GM12878 (cell line): ENCODE measurements around the gene CCDC71. TPM values are rescaled to one million over a fixed set of nuclear protein-coding genes. Genes with fewer than 3 reads are reported as not detected.

Experiments used
- ATAC-seq: fragments of 200-7000 bp; cut with Tn5 transposase; 3 replicates; pipeline ENCODE4 v1.9.1; 2020; ENCODE audit warnings: mild to moderate bottlenecking, moderate library complexity
- BruUV-seq: library from RNA; stranded (reverse); fragments of 400-500 nt; replicated peaks from 2 replicates; lab custom pipeline; 2021; lab: Mats Ljungman, UMichigan
- CTCF ChIA-PET: fragments of 300-600 bp; sonication (Branson Sonifier 250); formaldehyde crosslinking; extraction: SDS; loops from one replicate; lab custom pipeline; 2021; ENCODE audit warnings: inconsistent platforms; lab: Yijun Ruan, JAX
- POLR2A ChIA-PET: fragments of 350-600 bp; formaldehyde crosslinking; extraction: SDS; loops from one replicate; lab custom pipeline; 2021; ENCODE audit warnings: inconsistent platforms; lab: Charles Lee
- RAD21 ChIA-PET: fragments of 300-600 bp; sonication (Branson Sonifier 250); formaldehyde crosslinking; loops from one replicate; lab custom pipeline; 2023; ENCODE audit warnings: antibody characterized with exemption; ENCODE audit not compliant: unreplicated experiment; lab: Charles Lee
- SMC1A ChIA-PET: fragments of 300-600 bp; sonication (Branson Sonifier 250); formaldehyde crosslinking; loops from one replicate; lab custom pipeline; 2023; ENCODE audit not compliant: unreplicated experiment, uncharacterized antibody; lab: Charles Lee
- DNase-seq: peaks from one replicate; pipeline ENCODE4 v3.0.0-alpha.2; 2011; ENCODE audit warnings: low read depth, low spot score
- FAIRE-seq: peaks from 3 replicates; lab custom pipeline; 2011; peaks lifted over from hg19 to GRCh38; lab: Jason Lieb, UNC
- H2AFZ ChIP-seq: 2 replicates; pipeline ENCODE4 v1.6.0; 2011; ENCODE audit warnings: low read depth, low read length, control low read depth; ENCODE audit not compliant: control insufficient read depth
- H3K27ac ChIP-seq: 2 replicates; pipeline ENCODE4 v1.5.1; 2011; ENCODE audit warnings: control low read depth; ENCODE audit not compliant: control insufficient read depth, insufficient read depth
- H3K27me3 ChIP-seq, 2 experiments: replicated peaks in 1 of 2; 2 replicates each; pipeline versions ENCODE4 v1.6.0 to v1.6.1; 2011; ENCODE audit warnings: low read length in 1 of 2; ENCODE audit not compliant: control insufficient read depth in 2 of 2, insufficient read depth in 2 of 2
- H3K36me3 ChIP-seq, 2 experiments: 2 replicates each; pipeline ENCODE4 v1.5.1; 2011; ENCODE audit warnings: low read length in 1 of 2; ENCODE audit not compliant: control insufficient read depth in 2 of 2, insufficient read depth in 2 of 2
- H3K4me1 ChIP-seq: 2 replicates; pipeline ENCODE4 v1.6.1; 2011; ENCODE audit warnings: mild to moderate bottlenecking, low read length, moderate library complexity, mixed read lengths; ENCODE audit not compliant: control insufficient read depth, insufficient read depth
- H3K4me2 ChIP-seq: 2 replicates; pipeline ENCODE4 v1.6.0; 2011; ENCODE audit warnings: control low read depth; ENCODE audit not compliant: control insufficient read depth, insufficient read depth
- H3K4me3 ChIP-seq: fragments of 200-600 bp; sonication (generic); 2 replicates; pipeline ENCODE4 v1.5.1; 2016
- H3K79me2 ChIP-seq: 2 replicates; pipeline ENCODE4 v1.6.0; 2011; ENCODE audit warnings: low read length; ENCODE audit not compliant: control insufficient read depth, insufficient read depth
- H3K9ac ChIP-seq: 2 replicates; pipeline ENCODE4 v1.8.0; 2011; ENCODE audit warnings: low read length, control low read depth, mixed read lengths; ENCODE audit not compliant: control insufficient read depth, insufficient read depth
- H3K9me3 ChIP-seq: replicated peaks from 3 replicates; pipeline ENCODE4 v1.5.1; 2011; ENCODE audit warnings: mild to moderate bottlenecking, low read length; ENCODE audit not compliant: control insufficient read depth, insufficient read depth
- H4K20me1 ChIP-seq: 2 replicates; pipeline ENCODE4 v1.6.0; 2011; ENCODE audit not compliant: control insufficient read depth, insufficient read depth
- ATF7 ChIP-seq: fragments of 450-650 bp; IDR thresholded peaks from 2 replicates; pipeline ENCODE4 v1.6.1; 2016; ENCODE audit warnings: low read depth, mild to moderate bottlenecking
- CEBPZ ChIP-seq: fragments of 150-350 bp; IDR thresholded peaks from 2 replicates; pipeline ENCODE4 v1.6.1; 2016; ENCODE audit warnings: low read depth, low read length
- CREB1 ChIP-seq: IDR thresholded peaks from 2 replicates; pipeline ENCODE4 v1.6.1; 2012; ENCODE audit warnings: low read depth, mild to moderate bottlenecking, inconsistent platforms
- LARP7 ChIP-seq: fragments of 450-650 bp; IDR thresholded peaks from 2 replicates; pipeline ENCODE4 v1.6.1; 2017; ENCODE audit warnings: mild to moderate bottlenecking
- MEF2B ChIP-seq: fragments of 450-650 bp; IDR thresholded peaks from 2 replicates; pipeline ENCODE4 v1.6.1; 2018; ENCODE audit warnings: mild to moderate bottlenecking, moderate library complexity; ENCODE audit not compliant: partially characterized antibody, poor library complexity, severe bottlenecking
- NFXL1 ChIP-seq: fragments of 450-650 bp; IDR thresholded peaks from 2 replicates; pipeline ENCODE4 v1.6.1; 2017; ENCODE audit warnings: antibody characterized with exemption, mild to moderate bottlenecking, borderline replicate concordance
- NR2F1 ChIP-seq: fragments of 450-650 bp; conservative IDR thresholded peaks from 2 replicates; pipeline ENCODE4 v1.6.1; 2017; ENCODE audit warnings: mild to moderate bottlenecking
- POLR2AphosphoS5 ChIP-seq: IDR thresholded peaks from 2 replicates; pipeline ENCODE4 v1.6.1; 2011; ENCODE audit warnings: mild to moderate bottlenecking, low read length, inconsistent platforms
- SMC3 ChIP-seq: IDR thresholded peaks from 2 replicates; pipeline ENCODE4 v1.6.1; 2011; ENCODE audit warnings: low read length, improper control_type of control experiment, borderline replicate concordance
- SP1 ChIP-seq: IDR thresholded peaks from one replicate; pipeline ENCODE4 v1.6.1; 2011; ENCODE audit warnings: low read depth, low read length
- ZNF384 ChIP-seq: IDR thresholded peaks from 2 replicates; pipeline ENCODE4 v1.6.1; 2012; ENCODE audit warnings: low read depth, mild to moderate bottlenecking, low read length, improper control_type of control experiment, borderline replicate concordance
- WGBS: methylation state at CpG from one replicate; pipeline ENCODE4 v1.1.6; 2016; ENCODE audit warnings: low lambda C conversion rate; ENCODE audit not compliant: insufficient replicate concordance, insufficient coverage; ENCODE audit errors: missing lambda C conversion rate; 5-methylcytosine and 5-hydroxymethylcytosine counted together
- in situ Hi-C: fragments of 300-500 bp; cut with MboI; formaldehyde crosslinking; loops from 9 replicates; pipeline ENCODE4 v1.14.3; 2018; ENCODE audit warnings: mixed read lengths
- intact Hi-C: fragments of 100-400 bp; cut with micrococcal nuclease; formaldehyde crosslinking; loops from one replicate; pipeline ENCODE4 v1.14.2; 2022; ENCODE audit not compliant: unreplicated experiment
- polyA plus RNA-seq, 11 experiments: library from polyadenylated mRNA; depleted of rRNA in 4 of 11; unstranded in 6 of 11; stranded (reverse) in 5 of 11; fragments of >200 nt; fragmentation: Nextera tagmentation in 4 of 11; fragmentation: Illumina TruSeq in 1 of 11; extraction: Ambion mirVana in 4 of 11; extraction: Trizol in 1 of 11; gene quantifications; 1 replicate in 1 of 11; 2 replicates in 10 of 11; pipeline versions ENCODE4 v1.2.1 to v1.2.3, GENCODE V29; 2011 to 2016; ENCODE audit warnings: inconsistent platforms in 2 of 11, missing spikeins in 2 of 11, low read depth in 1 of 11
- total RNA-seq, 4 experiments: library from RNA; depleted of rRNA in 3 of 4; stranded (reverse); fragments of >200 nt in 3 of 4; fragmentation: Illumina TruSeq in 1 of 4; extraction: Trizol in 1 of 4; gene quantifications; 2 replicates each; pipeline versions ENCODE4 v1.2.1 to v1.2.3, GENCODE V29; 2013 to 2021
- TF ChIP-seq, protein P1 (sequence below): fragments of 450-650 bp; IDR thresholded peaks from 2 replicates; pipeline ENCODE4 v1.6.1; 2016; ENCODE audit warnings: mild to moderate bottlenecking

CCDC71 gene
- total and polyA plus RNA-seq, 10 of the 15 experiments (the other 5 are each of a cell fraction or from before 2014, with no cell fraction given), result 0.20 to 38.0 (median 16.1) TPM

DNA sequence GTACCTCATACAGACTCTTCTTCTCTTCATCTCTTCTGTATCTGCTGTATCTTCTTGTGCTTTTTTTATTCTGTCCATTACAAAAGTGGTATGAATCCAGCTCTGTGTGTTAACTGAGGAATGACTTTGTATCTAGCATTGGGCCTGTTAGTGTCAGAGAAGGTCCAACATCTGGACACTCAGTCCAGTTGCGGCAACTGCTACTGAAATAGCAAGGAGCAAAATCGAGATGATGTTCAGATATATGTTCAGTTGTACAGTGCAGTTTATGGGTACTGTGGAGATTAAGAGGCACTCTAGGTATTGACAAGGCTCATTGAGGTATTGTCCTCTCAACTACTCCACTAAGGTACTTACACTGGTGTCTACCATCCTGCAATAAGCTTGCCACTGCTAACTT is 47.9 kb upstream of the CCDC71 start:
- no peaks in the 10 kb centered on the region for H3K27me3 ChIP-seq
- DNase-seq, result no peak
- in situ Hi-C loops, result no loop called here
- H3K9me3 ChIP-seq, result peaks cover 2% of the 10 kb centered on the region; the same call in 2 of the 3 replicates
- TF ChIP-seq LARP7, result no peak
- no peak for TF ChIP-seq NFXL1
- TF ChIP-seq NR2F1, result no peak
- no peak for TF ChIP-seq MEF2B
- no peak for TF ChIP-seq ZNF384
- no peak for TF ChIP-seq POLR2AphosphoS5
- no peak for TF ChIP-seq CREB1
- TF ChIP-seq CEBPZ, result no peak
- TF ChIP-seq ATF7, result no peak
- TF ChIP-seq SMC3, result no peak
- TF ChIP-seq SP1, result no peak
- TF ChIP-seq, protein P1, sequence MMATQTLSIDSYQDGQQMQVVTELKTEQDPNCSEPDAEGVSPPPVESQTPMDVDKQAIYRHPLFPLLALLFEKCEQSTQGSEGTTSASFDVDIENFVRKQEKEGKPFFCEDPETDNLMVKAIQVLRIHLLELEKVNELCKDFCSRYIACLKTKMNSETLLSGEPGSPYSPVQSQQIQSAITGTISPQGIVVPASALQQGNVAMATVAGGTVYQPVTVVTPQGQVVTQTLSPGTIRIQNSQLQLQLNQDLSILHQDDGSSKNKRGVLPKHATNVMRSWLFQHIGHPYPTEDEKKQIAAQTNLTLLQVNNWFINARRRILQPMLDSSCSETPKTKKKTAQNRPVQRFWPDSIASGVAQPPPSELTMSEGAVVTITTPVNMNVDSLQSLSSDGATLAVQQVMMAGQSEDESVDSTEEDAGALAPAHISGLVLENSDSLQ, result no peak
- no peak overlapping the region for H3K9ac ChIP-seq
- no peaks in the 10 kb centered on the region for H3K4me1 ChIP-seq
- intact Hi-C loops, result no loop called here
- H3K4me2 ChIP-seq, result no peak overlapping the region
- no peaks in the 10 kb centered on the region for H3K36me3 ChIP-seq
- ChIA-PET RAD21 (no interaction called here), SMC1A (interaction anchor here (1.4 kb wide), 1 partner anchor 8 kb away, joined by 4 read pairs; no protein-coding TSS in a partner anchor), CTCF (interaction anchor here (0.6 kb wide), 1 partner anchor 326 kb away, joined by 3 read pairs; no protein-coding TSS in a partner anchor), POLR2A (no interaction called here)
- H3K79me2 ChIP-seq, result no peaks in the 10 kb centered on the region
- no peak for ATAC-seq
- no peak overlapping the region for H3K4me3 ChIP-seq
- peak; percentile 49 for FAIRE-seq
- no peak overlapping the region for H3K27ac ChIP-seq
- no peak overlapping the region for H2AFZ ChIP-seq
- 45% methylated on average over 2 of the region's 2 CpGs for WGBS
- H4K20me1 ChIP-seq, result no peaks in the 10 kb centered on the region
- no TSS peak for BruUV-seq
